Karpas-422 (cell line): ENCODE results near the gene POSTN. TPM values are rescaled to one million over a fixed set of nuclear protein-coding genes. Genes with fewer than 3 reads are reported as not detected.

ENCODE experiments used
- DNase-seq: peaks from one replicate; pipeline ENCODE4 v3.0.0-alpha.2; 2015
- H2AFZ ChIP-seq: fragments of 200-600 bp; sonication (generic); 2 replicates; pipeline ENCODE4 v1.6.1; 2014; ENCODE audit warnings: antibody characterized with exemption, low read length, mixed read lengths
- H3K27ac ChIP-seq: fragments of 200-600 bp; sonication (generic); 2 replicates; pipeline ENCODE4 v1.5.1; 2014; ENCODE audit warnings: mild to moderate bottlenecking, low read length, moderate library complexity
- H3K27me3 ChIP-seq: fragments of 200-600 bp; sonication (generic); 2 replicates; pipeline ENCODE4 v1.6.1; 2014; ENCODE audit warnings: low read length, mixed read lengths
- H3K36me3 ChIP-seq: fragments of 200-600 bp; sonication (generic); 2 replicates; pipeline ENCODE4 v1.6.1; 2014; ENCODE audit warnings: low read length, mixed read lengths; ENCODE audit not compliant: insufficient read depth
- H3K4me1 ChIP-seq: fragments of 200-600 bp; sonication (generic); 2 replicates; pipeline ENCODE4 v1.6.1; 2014; ENCODE audit warnings: mild to moderate bottlenecking, low read length, mixed read lengths
- H3K4me2 ChIP-seq: fragments of 200-600 bp; sonication (generic); 2 replicates; pipeline ENCODE4 v1.6.1; 2014; ENCODE audit warnings: low read length, low read depth, mild to moderate bottlenecking; ENCODE audit not compliant: poor library complexity, severe bottlenecking
- H3K4me3 ChIP-seq: fragments of 200-600 bp; sonication (generic); 2 replicates; pipeline ENCODE4 v1.5.1; 2014; ENCODE audit warnings: mild to moderate bottlenecking, antibody characterized with exemption, low read length, mixed read lengths
- H3K79me2 ChIP-seq: fragments of 200-600 bp; sonication (generic); 2 replicates; pipeline ENCODE4 v1.6.1; 2014; ENCODE audit warnings: mild to moderate bottlenecking, low read length, mixed read lengths
- H3K9ac ChIP-seq: fragments of 200-600 bp; sonication (generic); 2 replicates; pipeline ENCODE4 v1.6.0; 2014; ENCODE audit warnings: low read length
- H3K9me2 ChIP-seq: fragments of 200-600 bp; sonication (generic), shearing (Covaris generic); replicated peaks from 2 replicates; pipeline ENCODE4 v1.6.0; 2014; ENCODE audit warnings: mild to moderate bottlenecking, low read length, moderate library complexity; ENCODE audit not compliant: insufficient read depth
- H3K9me3 ChIP-seq: fragments of 300-700, 200-600 bp; sonication (generic); 2 replicates; pipeline ENCODE4 v1.6.1; 2014; ENCODE audit warnings: low read length, mixed read lengths
- H4K20me1 ChIP-seq: fragments of 200-600 bp; sonication (generic); 2 replicates; pipeline ENCODE4 v1.6.1; 2014; ENCODE audit warnings: mild to moderate bottlenecking, antibody characterized with exemption, low read length, low read depth; ENCODE audit not compliant: insufficient read depth
- total RNA-seq: library from RNA; depleted of rRNA; stranded (reverse); fragments of >200 nt; shearing (Covaris generic); gene quantifications from 2 replicates; pipeline ENCODE4 v1.2.3, GENCODE V29; 2014; ENCODE audit warnings: low replicate concordance

The POSTN gene
- total RNA-seq, 1 experiment from 2014 or later = not detected

DNA sequence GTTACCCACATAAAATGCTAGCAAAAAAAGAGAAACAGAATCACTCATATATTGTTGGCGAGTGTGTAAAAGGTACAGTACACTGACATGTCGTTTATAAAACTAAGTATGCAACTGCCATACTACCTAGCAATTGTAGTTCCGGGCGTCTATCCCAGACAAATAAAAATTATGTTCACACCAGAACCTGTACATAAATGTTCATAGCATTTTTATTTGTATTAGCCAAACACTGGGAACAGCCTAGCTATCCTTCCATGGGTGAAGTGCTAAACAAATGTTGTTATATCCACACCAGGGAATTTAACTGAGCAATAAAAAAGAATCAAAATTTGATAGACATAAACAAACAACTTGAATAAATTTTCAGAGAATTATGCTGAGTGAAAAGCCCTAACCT, 28.9 kb upstream of the POSTN start:
- no peaks in the 10 kb centered on the region for H3K9me3 ChIP-seq
- H3K27ac ChIP-seq = no peak overlapping the region
- no peaks in the 10 kb centered on the region for H3K4me1 ChIP-seq

DNA sequence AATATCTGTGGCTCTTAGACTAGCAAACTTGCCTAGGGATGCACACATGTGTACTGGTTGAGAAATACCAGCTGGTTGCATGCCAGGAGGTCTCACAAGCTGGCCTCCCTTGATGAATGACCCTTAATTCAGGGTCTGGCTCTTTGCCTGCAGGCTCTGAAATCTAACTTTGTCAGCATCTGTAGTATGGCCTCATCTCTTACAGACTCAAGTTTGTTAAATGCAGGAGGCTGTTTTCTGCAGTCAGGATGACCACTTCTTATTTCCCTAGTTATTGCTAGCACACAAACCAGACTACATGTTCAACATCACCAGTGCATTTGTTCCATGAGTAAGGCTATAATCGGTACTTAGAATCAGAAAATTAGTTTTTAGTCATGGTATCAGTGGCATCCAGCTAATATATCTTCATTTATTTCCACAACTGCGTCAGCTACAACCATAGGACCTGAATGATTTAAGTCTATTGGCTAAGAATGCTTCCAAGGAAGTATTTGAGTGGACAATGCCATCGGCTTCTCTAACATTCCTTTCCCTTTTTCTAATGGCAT, 23.3 kb upstream of the POSTN start:
- no peak overlapping the region for H3K9ac ChIP-seq
- no peaks in the 10 kb centered on the region for H3K79me2 ChIP-seq
- H4K20me1 ChIP-seq = no peaks in the 10 kb centered on the region
- no peaks in the 10 kb centered on the region for H3K9me2 ChIP-seq
- no peaks in the 10 kb centered on the region for H3K36me3 ChIP-seq
- DNase-seq = no peak
- H3K4me2 ChIP-seq = no peak overlapping the region
- no peak overlapping the region for H3K27ac ChIP-seq
- no peaks in the 10 kb centered on the region for H3K4me1 ChIP-seq
- H3K9me3 ChIP-seq = no peaks in the 10 kb centered on the region
- H3K27me3 ChIP-seq = no peaks in the 10 kb centered on the region
- H3K4me3 ChIP-seq = no peak overlapping the region
- no peak overlapping the region for H2AFZ ChIP-seq

More for the DNA sequence above, 28.9 kb upstream of the POSTN start:
- H3K27me3 ChIP-seq = no peaks in the 10 kb centered on the region
- no peaks in the 10 kb centered on the region for H3K9me2 ChIP-seq
- H3K4me3 ChIP-seq = no peak overlapping the region
- H3K9ac ChIP-seq = no peak overlapping the region
- no peak overlapping the region for H2AFZ ChIP-seq
- no peaks in the 10 kb centered on the region for H3K79me2 ChIP-seq
- H3K4me2 ChIP-seq = no peak overlapping the region
- H4K20me1 ChIP-seq = no peaks in the 10 kb centered on the region
- DNase-seq = no peak
- H3K36me3 ChIP-seq = no peaks in the 10 kb centered on the region

DNA sequence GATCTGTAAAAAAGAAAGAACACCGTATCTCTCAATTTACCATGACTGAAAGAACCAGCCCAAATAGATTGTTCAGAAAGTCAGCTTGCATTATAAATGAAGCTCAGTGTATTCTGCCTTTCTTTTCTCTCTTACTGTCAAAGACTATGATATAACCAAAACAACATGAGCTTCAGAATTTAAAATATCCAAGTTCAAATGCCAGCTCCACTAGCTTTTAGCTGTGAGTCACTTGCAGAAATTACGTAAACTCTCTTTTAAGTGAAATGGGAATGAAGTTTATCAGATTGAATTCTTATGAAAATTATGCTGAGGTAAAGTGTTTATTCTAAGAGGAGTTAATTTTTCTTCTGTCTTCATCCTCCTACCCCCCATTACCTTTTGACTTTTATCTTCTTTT, 20.0 kb upstream of the POSTN start:
- H3K4me3 ChIP-seq = no peak overlapping the region
- no peaks in the 10 kb centered on the region for H3K9me2 ChIP-seq
- H3K36me3 ChIP-seq = no peaks in the 10 kb centered on the region
- no peak overlapping the region for H3K9ac ChIP-seq
- no peaks in the 10 kb centered on the region for H3K79me2 ChIP-seq
- H3K27ac ChIP-seq = no peak overlapping the region
- H4K20me1 ChIP-seq = no peaks in the 10 kb centered on the region
- no peak overlapping the region for H2AFZ ChIP-seq
- no peak for DNase-seq
- no peaks in the 10 kb centered on the region for H3K27me3 ChIP-seq
- no peaks in the 10 kb centered on the region for H3K9me3 ChIP-seq
- H3K4me1 ChIP-seq = peaks cover 2% of the 10 kb centered on the region
- H3K4me2 ChIP-seq = no peak overlapping the region

DNA sequence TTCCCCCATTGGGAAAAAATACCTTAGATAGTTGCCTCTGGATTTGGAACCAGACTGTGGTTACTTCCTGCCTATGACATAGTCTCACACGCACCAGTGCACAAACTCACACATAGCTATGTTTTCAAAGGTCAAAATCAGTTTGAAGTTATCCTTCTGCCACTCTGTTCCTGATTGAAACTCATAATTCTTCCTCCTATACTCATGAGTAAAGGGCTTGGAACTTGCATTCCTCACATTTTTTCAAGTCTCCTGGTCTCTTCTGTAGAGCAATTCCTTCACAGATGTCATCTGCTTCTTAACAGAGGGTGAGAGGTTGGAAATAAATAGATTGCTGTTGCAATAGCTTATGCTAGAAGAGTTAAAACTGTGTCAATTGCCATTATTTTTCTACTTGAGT, 18.6 kb upstream of the POSTN start:
- H3K27ac ChIP-seq = no peak overlapping the region
- peaks cover 10% of the 10 kb centered on the region for H3K4me1 ChIP-seq
- H3K9me2 ChIP-seq = no peaks in the 10 kb centered on the region
- H4K20me1 ChIP-seq = no peaks in the 10 kb centered on the region
- no peaks in the 10 kb centered on the region for H3K79me2 ChIP-seq
- H3K9ac ChIP-seq = no peak overlapping the region
- H3K4me3 ChIP-seq = no peak overlapping the region
- H3K27me3 ChIP-seq = no peaks in the 10 kb centered on the region
- no peak for DNase-seq
- no peaks in the 10 kb centered on the region for H3K36me3 ChIP-seq
- no peak overlapping the region for H3K4me2 ChIP-seq
- no peaks in the 10 kb centered on the region for H3K9me3 ChIP-seq
- H2AFZ ChIP-seq = no peak overlapping the region

DNA sequence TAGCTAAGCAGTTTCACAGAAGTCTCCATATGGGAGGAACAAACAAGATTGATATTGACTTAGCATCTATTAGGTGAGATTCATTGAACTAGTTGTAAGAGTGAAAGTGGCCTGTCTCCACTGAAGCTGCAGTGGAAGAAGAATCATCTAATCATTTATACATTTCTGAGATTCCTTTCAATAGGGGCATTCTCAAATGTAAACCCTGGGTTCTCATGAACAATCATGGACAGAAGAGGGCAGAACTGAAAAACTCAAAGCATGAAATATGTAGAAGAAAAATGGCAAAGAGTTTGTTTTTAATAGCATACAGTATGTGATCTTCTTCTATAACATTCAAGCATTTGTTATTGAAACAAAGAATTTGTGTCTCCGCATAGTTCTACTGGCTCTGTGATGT, 17.6 kb upstream of the POSTN start:
- Histone ChIP-seq H3K9me3 (no peaks in the 10 kb centered on the region), H3K9me2 (no peaks in the 10 kb centered on the region), H3K79me2 (no peaks in the 10 kb centered on the region), H3K4me3 (no peak overlapping the region), H3K27ac (no peak overlapping the region), H2AFZ (no peak overlapping the region), H3K36me3 (no peaks in the 10 kb centered on the region), H4K20me1 (no peaks in the 10 kb centered on the region), H3K4me2 (no peak overlapping the region), H3K4me1 (peaks cover 10% of the 10 kb centered on the region), H3K9ac (no peak overlapping the region), H3K27me3 (no peaks in the 10 kb centered on the region)
- no peak for DNase-seq

DNA sequence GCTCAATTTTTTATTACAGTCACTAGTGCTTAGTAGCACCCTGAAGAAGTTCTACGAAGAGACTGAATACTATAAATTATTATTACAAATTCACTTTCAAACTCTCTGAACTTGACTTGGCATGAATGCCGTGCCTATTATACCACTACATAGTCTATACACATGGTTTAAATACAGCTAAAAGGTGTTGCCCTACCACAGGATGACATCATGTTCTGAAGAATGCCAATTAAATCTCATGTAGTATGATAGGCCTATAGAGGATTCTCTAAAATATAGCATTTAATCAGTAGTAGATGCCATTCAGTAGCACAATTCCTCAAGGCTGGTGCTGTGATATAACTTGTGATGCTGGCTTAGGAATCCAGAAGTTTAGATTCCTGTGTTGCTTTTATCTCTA, 16.7 kb upstream of the POSTN start:
- Histone ChIP-seq H3K4me3 (no peak overlapping the region), H3K9me2 (no peaks in the 10 kb centered on the region), H3K36me3 (no peaks in the 10 kb centered on the region), H3K27ac (no peak overlapping the region), H3K4me2 (no peak overlapping the region), H3K4me1 (peaks cover 10% of the 10 kb centered on the region), H2AFZ (no peak overlapping the region), H3K27me3 (no peaks in the 10 kb centered on the region), H4K20me1 (no peaks in the 10 kb centered on the region), H3K9ac (no peak overlapping the region), H3K9me3 (no peaks in the 10 kb centered on the region), H3K79me2 (no peaks in the 10 kb centered on the region)
- no peak for DNase-seq

DNA sequence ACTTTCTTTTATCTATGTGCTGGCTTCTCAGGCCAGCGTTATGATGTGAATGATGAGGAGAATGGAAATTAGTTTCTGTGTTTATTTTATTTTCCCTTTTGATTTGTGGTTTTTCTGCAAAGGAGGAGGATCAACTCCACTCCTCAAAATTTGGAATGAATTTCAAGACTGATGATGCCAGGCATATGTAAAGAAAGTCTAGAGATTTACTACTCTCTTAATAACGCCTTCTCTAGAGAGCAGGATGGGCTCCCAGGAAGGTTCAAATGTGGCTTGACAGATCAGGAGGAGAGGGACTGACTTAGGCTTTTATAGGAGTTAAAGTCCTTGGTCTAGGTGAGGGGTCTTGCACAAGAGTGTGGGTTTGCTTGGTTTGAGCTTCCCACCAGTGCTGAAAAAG, 15.1 kb upstream of the POSTN start:
- Histone ChIP-seq H3K4me2 (peak overlapping the region; percentile 5), H2AFZ (no peak overlapping the region)

DNA sequence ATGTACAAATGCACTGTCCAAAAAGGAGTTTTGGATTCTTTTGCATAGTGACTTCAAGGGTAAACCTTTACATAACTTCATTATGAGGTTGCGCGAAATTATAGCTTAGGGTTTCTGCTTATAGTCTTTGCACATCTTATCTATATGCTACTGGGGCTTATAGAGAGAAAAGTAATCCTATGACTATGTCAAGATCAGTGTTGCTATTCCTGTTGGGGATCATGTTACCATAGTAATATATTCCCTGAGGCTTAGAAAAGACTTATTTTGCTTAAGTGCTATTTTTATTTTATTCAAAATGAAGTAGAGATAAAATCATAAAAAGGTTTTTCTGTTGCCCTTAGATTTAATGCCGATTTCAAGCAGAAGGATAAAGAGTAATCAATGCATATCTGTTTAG, 14.7 kb upstream of the POSTN start:
- Histone ChIP-seq H3K27ac (no peak overlapping the region), H3K79me2 (no peaks in the 10 kb centered on the region), H3K27me3 (no peaks in the 10 kb centered on the region), H4K20me1 (no peaks in the 10 kb centered on the region), H3K4me1 (peaks cover 10% of the 10 kb centered on the region), H3K4me2 (peak overlapping the region; percentile 5), H2AFZ (no peak overlapping the region), H3K9ac (no peak overlapping the region), H3K36me3 (no peaks in the 10 kb centered on the region), H3K4me3 (no peak overlapping the region), H3K9me3 (no peaks in the 10 kb centered on the region), H3K9me2 (no peaks in the 10 kb centered on the region)
- DNase-seq = no peak

More for the DNA sequence above, 15.1 kb upstream of the POSTN start:
- Histone ChIP-seq H3K36me3 (no peaks in the 10 kb centered on the region), H3K9me2 (no peaks in the 10 kb centered on the region), H3K4me1 (peaks cover 10% of the 10 kb centered on the region), H3K4me3 (no peak overlapping the region), H4K20me1 (no peaks in the 10 kb centered on the region), H3K27ac (no peak overlapping the region), H3K27me3 (no peaks in the 10 kb centered on the region), H3K9me3 (no peaks in the 10 kb centered on the region), H3K79me2 (no peaks in the 10 kb centered on the region), H3K9ac (no peak overlapping the region)
- no peak for DNase-seq
